ENCODE measurements around the gene VCX3A.
"Not testable (repeated sequence)": the region's sequence is repeated elsewhere in the genome, so short reads cannot be mapped to it uniquely, and the experiment has no call there.

The VCX3A gene

DNA sequence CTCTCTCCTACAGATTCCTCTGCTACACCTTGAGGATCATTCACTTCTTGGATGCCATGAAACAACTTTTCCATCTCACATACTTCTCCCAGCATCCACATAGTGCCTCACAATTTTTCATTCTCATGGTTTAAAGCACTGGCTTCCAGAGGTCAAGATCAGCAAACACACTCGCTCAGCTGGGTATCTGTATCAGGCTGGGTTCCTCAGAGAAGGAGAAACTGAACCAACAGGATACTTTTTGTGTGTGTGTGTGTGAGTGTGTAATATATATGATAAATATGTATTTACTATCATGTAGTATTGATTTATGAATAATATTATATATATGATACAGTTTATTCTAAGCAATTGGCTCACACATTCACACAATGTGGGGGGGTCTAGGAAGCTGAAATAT is at the start of gene VCX3A:
Gene VCX3A (minus strand): TSS at position 101 of the 400 bp plus-strand sequence. CDS start 621 bp downstream, outside the sequence.
- DNase-seq, result not testable (repeated sequence)

DNA sequence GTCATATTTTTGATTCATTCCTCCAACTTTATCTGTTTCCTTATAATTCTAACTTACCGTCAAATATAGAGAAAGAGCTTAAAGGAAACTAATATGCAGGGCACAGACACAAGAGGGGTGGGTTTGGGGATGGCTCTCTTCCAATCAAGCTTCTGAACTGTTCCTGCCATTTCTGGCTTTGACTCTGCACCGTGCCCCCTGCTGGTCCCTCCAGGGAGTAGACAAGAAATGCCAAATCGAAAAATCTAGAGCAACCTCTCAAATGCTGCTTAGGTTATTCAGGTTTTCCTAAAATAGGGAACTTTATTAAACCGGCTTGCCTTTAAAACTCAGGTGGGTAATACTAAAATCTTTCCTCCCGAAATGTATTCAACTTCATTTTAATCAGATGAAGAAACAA is 39.8 kb upstream of the VCX3A start:
- no peak for DNase-seq

DNA sequence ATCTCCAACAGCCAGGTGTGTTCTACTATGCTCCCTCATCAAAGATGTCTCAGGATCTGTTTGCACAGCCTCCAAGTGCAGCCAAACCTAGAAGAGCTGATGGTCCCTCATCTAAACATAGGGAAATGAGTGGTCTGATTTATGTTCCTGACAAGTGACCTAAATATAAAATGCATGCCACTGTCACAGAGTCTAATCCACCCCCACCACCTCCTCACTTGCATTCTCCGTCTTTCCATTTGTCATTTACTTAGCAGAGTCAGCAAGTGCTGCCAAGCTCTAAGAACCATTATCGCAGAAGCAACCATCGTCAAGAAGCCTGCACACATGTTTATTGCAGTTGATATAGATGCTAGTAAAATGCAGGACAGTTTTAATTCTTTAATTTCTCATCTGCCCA is 33.1 kb upstream of the VCX3A start:
- DNase-seq, result peak; percentile 5

DNA sequence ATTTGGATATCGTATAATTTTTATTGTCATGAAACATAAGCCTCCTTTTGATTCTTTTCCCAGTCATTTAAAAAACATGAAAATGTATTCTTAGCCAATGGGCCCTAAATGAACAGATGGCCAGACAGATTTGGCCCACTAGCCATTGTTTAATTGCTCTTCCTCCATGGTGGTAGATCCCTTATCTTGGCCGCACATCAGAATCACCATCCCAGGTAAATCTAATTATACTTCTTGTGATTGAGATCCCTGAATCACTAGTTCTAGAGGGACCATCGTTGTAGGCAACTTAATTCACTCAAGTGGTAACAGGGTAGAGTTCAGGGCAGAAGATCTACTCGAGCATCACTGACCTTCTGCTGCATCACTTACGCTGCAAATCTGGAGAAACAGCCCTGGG is 24.1 kb upstream of the VCX3A start:
- no peak for DNase-seq

DNA sequence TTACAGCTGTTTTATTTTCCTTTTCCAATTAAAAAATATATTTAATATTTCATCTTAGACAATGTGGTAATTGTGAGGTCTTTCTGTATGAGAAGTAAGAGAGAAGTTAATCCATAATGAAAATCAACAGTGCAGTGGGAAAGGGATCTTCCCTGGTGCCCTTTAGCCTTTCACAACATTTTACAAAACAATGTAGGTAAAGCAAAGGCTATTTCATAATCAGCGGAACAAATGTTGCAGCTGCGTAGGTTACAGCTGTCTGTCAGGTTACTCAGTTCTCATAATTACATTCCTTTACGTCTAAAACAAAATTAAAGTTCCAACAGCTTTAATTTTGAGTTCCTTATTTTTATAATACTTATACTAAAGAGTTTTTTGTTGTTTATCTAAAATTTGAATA is 22.8 kb upstream of the VCX3A start:
- DNase-seq, result no peak

DNA sequence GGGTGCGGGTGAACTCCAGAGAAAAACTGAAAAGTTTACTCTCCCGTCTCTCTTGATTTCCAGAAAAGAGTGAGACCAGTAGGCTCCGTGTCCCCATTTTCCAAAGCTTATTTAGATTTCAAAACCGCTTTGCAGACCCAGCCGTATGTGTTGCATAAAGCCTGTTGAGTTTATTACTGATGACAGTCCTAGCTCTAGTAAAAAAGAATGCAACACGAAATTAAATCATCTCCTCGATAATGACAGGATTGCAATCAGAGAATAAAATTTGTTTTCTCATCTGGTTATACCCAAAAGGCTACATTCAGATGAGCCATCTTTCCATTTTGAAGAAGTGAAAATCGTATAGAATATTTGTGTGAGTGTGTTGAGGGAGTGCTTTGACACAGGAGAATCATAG is 16.1 kb upstream of the VCX3A start:
- no peak for DNase-seq

DNA sequence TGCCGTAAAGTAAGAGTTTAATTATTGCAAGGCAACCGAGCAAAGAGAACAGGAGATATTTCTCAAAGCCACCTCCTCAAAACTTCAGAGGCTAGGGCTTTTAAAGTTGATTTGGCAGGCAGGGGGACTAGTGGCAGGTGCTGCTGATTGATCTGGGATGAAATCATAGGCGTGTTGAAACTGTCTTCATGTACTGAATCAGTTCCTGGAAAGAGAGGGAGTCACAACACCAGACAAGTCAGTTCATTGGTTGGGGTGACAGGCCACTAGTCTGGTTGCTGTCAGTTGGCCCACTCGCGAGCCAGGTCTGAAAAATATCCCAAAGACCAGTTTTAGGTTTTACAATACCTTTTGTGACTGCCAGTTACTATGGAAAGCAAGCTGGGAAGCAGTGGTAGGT is 10.8 kb upstream of the VCX3A start:
- DNase-seq, result no peak

DNA sequence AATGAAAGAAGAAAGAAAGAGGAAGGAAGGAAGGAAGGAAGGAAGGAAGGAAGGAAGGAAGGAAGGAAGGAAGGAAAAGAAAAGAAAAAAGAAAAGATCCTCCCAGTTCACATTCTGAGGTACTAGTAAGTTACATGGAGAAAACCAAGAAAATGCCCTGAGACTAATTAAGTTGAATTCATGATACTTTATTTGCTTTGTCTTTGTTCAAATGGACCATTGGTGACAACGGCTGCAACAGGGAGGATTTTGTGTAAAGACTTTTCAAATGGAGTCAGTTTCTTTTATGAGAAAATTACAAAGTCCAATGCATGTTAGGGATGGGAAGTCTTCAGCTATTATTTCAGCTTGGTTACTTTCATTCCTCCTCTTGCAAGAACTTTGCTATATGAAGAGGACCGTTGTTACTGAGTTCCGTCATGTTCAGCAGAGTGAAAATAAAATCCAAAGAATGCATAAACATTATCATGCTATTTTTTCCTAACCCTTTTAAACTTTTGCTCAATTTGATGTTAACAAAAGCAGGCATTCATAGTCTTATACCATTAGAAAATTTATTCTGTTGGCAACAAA is 8.3 kb downstream of the VCX3A start:
- DNase-seq, result no peak

DNA sequence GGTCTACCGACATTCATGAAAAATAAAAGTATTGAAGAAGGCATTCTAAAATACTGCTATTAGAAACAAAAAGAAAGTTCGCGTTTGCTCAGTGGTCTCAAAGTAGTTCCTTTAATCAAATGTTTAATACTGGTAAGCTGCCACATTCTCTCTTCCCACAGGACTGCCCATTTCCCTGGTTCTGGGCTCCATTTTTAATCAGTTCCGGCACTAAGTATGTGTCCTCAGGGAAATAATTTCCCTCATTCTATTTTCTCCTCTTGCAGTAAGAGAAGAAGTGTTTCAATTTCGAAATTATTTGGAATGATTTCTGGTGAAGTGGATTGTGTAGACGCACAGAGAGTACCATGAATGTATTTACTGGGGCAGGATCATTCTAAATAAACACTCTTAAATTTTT is 17.5 kb downstream of the VCX3A start:
- no peak for DNase-seq

DNA sequence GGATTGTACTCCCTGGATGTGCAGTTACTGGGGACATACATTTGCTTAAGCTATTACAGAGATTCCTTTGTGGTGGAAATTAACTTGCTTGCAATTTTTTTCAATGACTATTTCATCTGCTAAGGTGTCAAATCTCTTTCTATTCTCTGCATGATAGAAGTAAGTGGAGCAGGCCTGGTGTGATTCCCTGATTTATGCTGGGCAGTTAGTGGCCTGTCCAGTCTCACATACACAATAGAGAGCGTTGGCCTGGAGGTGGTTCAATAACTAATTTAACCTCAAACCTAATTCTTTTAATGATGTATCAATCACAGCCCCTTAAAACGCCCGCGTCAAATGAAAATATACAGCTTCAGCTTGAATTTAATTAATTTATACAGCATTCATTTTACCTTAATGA is 28.5 kb downstream of the VCX3A start:
- no peak for DNase-seq

DNA sequence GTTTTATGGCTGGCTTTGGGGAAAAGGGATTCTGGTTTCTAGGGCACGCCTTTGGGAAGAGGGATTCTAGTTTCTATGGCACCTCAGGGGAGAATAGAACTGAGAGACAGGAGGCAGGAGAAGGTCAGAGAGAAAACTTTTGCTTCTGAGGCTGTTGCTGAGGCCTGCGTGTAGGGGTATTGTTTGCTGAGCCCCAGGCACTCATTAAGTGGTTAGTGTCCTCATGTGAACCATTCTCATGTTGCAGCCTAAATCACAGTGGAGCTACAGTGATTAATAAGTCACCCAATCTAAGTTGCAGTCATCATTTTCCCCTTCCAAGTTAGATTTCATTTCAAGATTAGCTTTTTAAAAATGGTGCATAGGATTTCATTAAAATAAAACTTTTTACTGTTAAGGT is 29.0 kb downstream of the VCX3A start:
- no peak for DNase-seq

DNA sequence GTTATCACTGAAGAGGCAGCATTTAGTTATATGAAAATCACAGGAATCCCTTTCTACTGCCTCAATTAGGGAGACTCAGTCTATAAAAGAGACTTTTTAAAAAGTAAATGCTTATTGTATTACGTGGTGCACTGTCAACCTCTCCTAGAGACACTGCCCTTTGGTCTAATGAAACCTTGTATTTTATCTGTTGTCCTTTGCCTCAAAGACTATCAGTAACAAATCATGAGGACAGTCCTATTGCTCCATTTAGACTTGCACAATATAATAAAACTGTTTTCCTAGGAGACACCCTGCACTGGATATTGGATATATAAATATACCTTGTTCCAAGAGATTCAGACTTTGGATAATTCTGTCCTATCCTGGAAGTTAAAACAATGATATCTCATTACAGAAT is 34.2 kb downstream of the VCX3A start:
- DNase-seq, result no peak

DNA sequence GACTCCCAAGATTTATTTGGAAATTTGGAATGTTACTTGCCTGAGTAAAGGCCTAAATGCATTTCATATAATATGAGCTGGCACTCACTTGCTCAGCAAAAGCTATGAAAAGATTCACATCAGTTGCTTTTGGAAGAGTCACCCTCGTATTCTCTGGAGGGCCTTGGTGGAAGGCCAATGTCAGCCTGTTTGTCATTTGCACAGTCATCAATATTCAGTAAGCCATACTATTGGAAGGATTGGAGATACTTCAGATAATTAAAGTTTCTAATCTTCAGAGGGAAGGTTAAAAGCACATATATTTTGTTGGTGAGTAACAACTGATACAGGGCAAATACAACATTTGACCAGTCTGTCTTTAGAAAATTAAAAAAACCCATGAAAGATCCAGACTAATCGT is 36.6 kb downstream of the VCX3A start:
- no peak for DNase-seq
